WERI-Rb-1 (cell line): ENCODE data around the gene TMCC2.

ENCODE experiments used
- DNase-seq: peaks from one replicate; pipeline ENCODE4 v3.0.0-alpha.2; 2020
- H3K27ac ChIP-seq: fragments of 250-450 bp; sonication (Bioruptor Pico); 2 replicates; pipeline ENCODE4 v1.5.1; 2020; ENCODE audit warnings: mild to moderate bottlenecking, moderate library complexity
- H3K27me3 ChIP-seq: fragments of 250-450 bp; sonication (Bioruptor Pico); 2 replicates; pipeline ENCODE4 v1.5.1; 2021; ENCODE audit warnings: mild to moderate bottlenecking, low read depth, moderate library complexity; ENCODE audit not compliant: insufficient read depth, severe bottlenecking
- H3K36me3 ChIP-seq: fragments of 250-450 bp; sonication (Bioruptor Pico); 2 replicates; pipeline ENCODE4 v1.5.1; 2020; ENCODE audit warnings: mild to moderate bottlenecking, moderate library complexity
- H3K4me3 ChIP-seq: 2 replicates; pipeline ENCODE4 v1.5.1; 2011; ENCODE audit warnings: low read depth, mild to moderate bottlenecking, control low read depth, low read length
- H3K9me3 ChIP-seq: fragments of 250-450 bp; sonication (Bioruptor Pico); 2 replicates; pipeline ENCODE4 v1.5.1; 2021; ENCODE audit warnings: mild to moderate bottlenecking, moderate library complexity; ENCODE audit not compliant: severe bottlenecking
- CTCF ChIP-seq: IDR thresholded peaks from 2 replicates; pipeline ENCODE4 v1.5.1; 2011; ENCODE audit warnings: low read depth, mild to moderate bottlenecking, control low read depth, inconsistent platforms, low read length

TMCC2 gene

GRCh38 chr1:205217418-205217817, 10.3 kb upstream of the TMCC2 start:
- DNase-seq = no peak
- Histone ChIP-seq H3K27me3 (no peaks in the 10 kb centered on the region), H3K27ac (no peak overlapping the region), H3K36me3 (no peaks in the 10 kb centered on the region), H3K9me3 (no peaks in the 10 kb centered on the region), H3K4me3 (no peak overlapping the region)
- TF ChIP-seq CTCF = no peak

GRCh38 chr1:205220421-205220820, 7.3 kb upstream of the TMCC2 start:
- Histone ChIP-seq H3K4me3 (no peak overlapping the region), H3K27me3 (no peaks in the 10 kb centered on the region), H3K27ac (no peak overlapping the region), H3K9me3 (no peaks in the 10 kb centered on the region), H3K36me3 (no peaks in the 10 kb centered on the region)
- DNase-seq = no peak
- TF ChIP-seq CTCF = no peak

- H3K9me3 ChIP-seq = no peaks in the 10 kb centered on the region
- H3K27me3 ChIP-seq = no peaks in the 10 kb centered on the region
- H3K36me3 ChIP-seq = no peaks in the 10 kb centered on the region
- H3K27ac ChIP-seq = no peak overlapping the region
- DNase-seq = no peak
- no peak overlapping the region for H3K4me3 ChIP-seq
- TF ChIP-seq CTCF = no peak
Observed at GRCh38 chr1:205224736-205225135, 3.0 kb upstream of the TMCC2 start.

- Histone ChIP-seq H3K9me3 (no peaks in the 10 kb centered on the region), H3K27me3 (no peaks in the 10 kb centered on the region), H3K27ac (no peak overlapping the region), H3K4me3 (no peak overlapping the region), H3K36me3 (no peaks in the 10 kb centered on the region)
- TF ChIP-seq CTCF = no peak
- DNase-seq = no peak
Observed at GRCh38 chr1:205225901-205226765, 1.6 kb upstream of the TMCC2 start.

- H3K27ac ChIP-seq = peak overlapping the region; percentile 53
- no peak for DNase-seq
- 0 out of 2 replicates have a peak, but pooled peaks have one; percentile 23 for TF ChIP-seq CTCF
- H3K9me3 ChIP-seq = no peaks in the 10 kb centered on the region
- no peaks in the 10 kb centered on the region for H3K27me3 ChIP-seq
- H3K4me3 ChIP-seq = peak overlapping the region; percentile 66
- peaks cover 2% of the 10 kb centered on the region for H3K36me3 ChIP-seq
Observed at GRCh38 chr1:205226868-205227583, 720 bp upstream of the TMCC2 start.
